Transverse colon (tissue), 4 donors: ENCODE results near the gene WASF2. TPM values are rescaled to one million over a fixed set of nuclear protein-coding genes. Genes with fewer than 3 reads are reported as not detected.
A peak's percentile ranks its signal among the peaks of the same experiment; 100 is the strongest.
"Not testable (repeated sequence)": the region's sequence is repeated elsewhere in the genome, so short reads cannot be mapped to it uniquely, and the experiment has no call there.

ENCODE experiments used
- DNase-seq: peaks from one replicate; pipeline ENCODE4 v3.0.0-alpha.2; 2019
- H3K27ac ChIP-seq, 4 donors: fragments of 200-600 bp; sonication (generic); 2 replicates each; pipeline ENCODE4 v1.5.1; 2016 to 2018; ENCODE audit warnings: inconsistent platforms in 4 of 4
- H3K27me3 ChIP-seq: fragments of 200-600 bp; sonication (generic); 2 replicates; pipeline ENCODE4 v1.5.1; 2017; ENCODE audit warnings: inconsistent platforms
- H3K36me3 ChIP-seq, 4 donors: fragments of 200-600 bp; sonication (generic); 2 replicates each; pipeline ENCODE4 v1.5.1; 2017 to 2019; ENCODE audit warnings: inconsistent platforms in 4 of 4
- H3K4me1 ChIP-seq, 4 donors: fragments of 200-600 bp; sonication (generic); 2 replicates each; pipeline ENCODE4 v1.5.1; 2017 to 2020; ENCODE audit warnings: inconsistent platforms in 4 of 4
- H3K4me3 ChIP-seq, 4 donors: fragments of 200-600 bp; sonication (generic); 1 replicate in 1 of 4; 2 replicates in 3 of 4; pipeline versions ENCODE4 v1.5.1 to v1.6.1; 2017 to 2019; ENCODE audit warnings: inconsistent platforms in 4 of 4
- H3K9me3 ChIP-seq, 2 donors: fragments of 200-600 bp; sonication (generic); 2 replicates each; pipeline ENCODE4 v1.5.1; 2017 to 2019; ENCODE audit warnings: inconsistent platforms in 2 of 2
- EP300 ChIP-seq: sonication (generic); formaldehyde crosslinking; IDR thresholded peaks from one replicate; pipeline ENCODE4 v1.6.1; 2017; ENCODE audit warnings: antibody characterized with exemption, low read depth
- POLR2A ChIP-seq: fragments of 450-650 bp; IDR thresholded peaks from one replicate; pipeline ENCODE4 v1.6.1; 2016; ENCODE audit warnings: antibody characterized with exemption, mild to moderate bottlenecking, moderate library complexity
- POLR2AphosphoS5 ChIP-seq, 3 donors: sonication (generic); formaldehyde crosslinking; IDR thresholded peaks; one replicate each; pipeline ENCODE4 v1.6.1; 2016; ENCODE audit warnings: antibody characterized with exemption in 3 of 3
- WGBS, 2 donors: methylation state at CpG; one replicate each; pipeline ENCODE4 v1.1.5; 2018; ENCODE audit warnings: low coverage in 1 of 2; 5-methylcytosine and 5-hydroxymethylcytosine counted together
- in situ Hi-C, 4 donors: fragments of 200-750 bp; cut with MboI; loops; one replicate each; pipeline versions ENCODE4 v1.15.0 to v1.15.1; 2017; ENCODE audit warnings: low sequenced_read_pairs in 3 of 4, low pct_ligation_motif_present in 1 of 4, low pct_unique_long_range_greater_than_20kb in 1 of 4
- intact Hi-C: fragments of 100-400 bp; cut with DNase I; formaldehyde crosslinking; loops from one replicate; pipeline ENCODE4 v1.15.1; 2023; ENCODE audit warnings: low total_unique reads
- total RNA-seq, 4 donors: library from RNA; depleted of rRNA; stranded (reverse); fragments of >200 nt; gene quantifications; one replicate each; pipeline ENCODE4 v1.1.0, GENCODE V29; 2016
- TF ChIP-seq, protein P1 (sequence below), 5 experiments: fragments of 200-600 bp in 3 of 5; fragments of 450-650 bp in 2 of 5; sonication (generic) in 3 of 5; IDR thresholded peaks; 1 replicate in 2 of 5; 2 replicates in 3 of 5; pipeline ENCODE4 v1.5.1; 2016 to 2017; ENCODE audit warnings: antibody characterized with exemption in 5 of 5, inconsistent platforms in 3 of 5, mild to moderate bottlenecking in 2 of 5, moderate library complexity in 1 of 5

The WASF2 gene
- total RNA-seq, 4 donors from 2014 or later, result 34.6 to 114 (median 60.9) TPM

DNA sequence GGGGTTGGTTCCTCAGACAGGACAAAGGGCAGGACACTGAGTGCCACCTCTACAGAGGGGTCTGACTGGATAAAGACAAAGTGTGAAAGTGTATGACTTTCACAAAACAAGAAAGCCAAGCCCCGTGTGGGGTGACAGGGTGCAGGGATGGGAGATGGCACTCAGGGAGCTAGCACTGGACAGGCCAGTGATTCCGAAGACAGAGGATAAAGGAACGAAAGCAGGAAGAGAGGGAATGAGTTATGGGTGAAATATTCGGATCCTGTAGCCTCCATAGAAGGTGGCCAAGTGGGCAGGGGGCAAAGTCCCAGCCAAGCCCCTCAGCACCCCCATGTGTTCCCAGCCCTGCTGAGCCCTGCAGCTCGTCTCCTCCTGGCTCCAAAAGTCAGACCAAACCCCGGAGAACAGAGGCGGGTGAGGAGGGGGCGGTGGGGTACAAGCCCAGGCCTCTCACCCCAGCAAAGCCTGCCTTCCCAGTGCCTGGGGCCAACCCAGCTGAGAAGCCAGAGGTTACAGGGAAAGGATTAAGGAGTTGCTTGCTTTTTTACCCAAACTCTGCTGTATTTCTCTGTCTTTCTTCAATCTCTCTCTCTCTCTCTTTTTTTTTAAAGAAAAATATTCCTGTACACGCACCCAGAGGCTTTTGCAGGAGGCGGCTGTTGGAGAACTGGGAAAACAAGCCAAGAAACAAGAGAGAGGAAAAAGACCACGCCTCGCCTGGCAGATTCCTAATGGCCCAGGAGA is 14.0 kb upstream of the WASF2 start:
- in situ Hi-C loops, result no loop called here

DNA sequence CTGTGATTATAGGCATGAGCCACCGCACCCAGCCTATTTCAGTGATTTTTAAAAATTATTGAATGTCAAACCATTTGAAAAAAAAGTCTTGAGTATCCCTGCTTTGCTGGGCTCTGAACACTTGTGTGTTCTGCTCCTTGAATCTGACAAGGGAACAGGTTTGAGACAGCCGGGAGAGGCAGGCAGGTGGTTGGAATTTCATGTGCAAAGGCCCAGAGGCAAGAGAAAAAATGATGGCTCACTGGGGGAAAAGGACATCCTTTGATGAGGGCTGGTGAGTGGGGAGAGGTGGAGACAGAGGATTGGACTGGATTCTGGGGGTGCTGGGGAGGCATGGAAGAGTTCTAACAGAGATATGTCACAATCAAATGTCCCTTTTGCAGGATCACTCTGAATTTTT is 13.1 kb upstream of the WASF2 start:
- intact Hi-C loops, result no loop called here
- H3K4me3 ChIP-seq, result no peak overlapping the region
- TF ChIP-seq, protein P1, sequence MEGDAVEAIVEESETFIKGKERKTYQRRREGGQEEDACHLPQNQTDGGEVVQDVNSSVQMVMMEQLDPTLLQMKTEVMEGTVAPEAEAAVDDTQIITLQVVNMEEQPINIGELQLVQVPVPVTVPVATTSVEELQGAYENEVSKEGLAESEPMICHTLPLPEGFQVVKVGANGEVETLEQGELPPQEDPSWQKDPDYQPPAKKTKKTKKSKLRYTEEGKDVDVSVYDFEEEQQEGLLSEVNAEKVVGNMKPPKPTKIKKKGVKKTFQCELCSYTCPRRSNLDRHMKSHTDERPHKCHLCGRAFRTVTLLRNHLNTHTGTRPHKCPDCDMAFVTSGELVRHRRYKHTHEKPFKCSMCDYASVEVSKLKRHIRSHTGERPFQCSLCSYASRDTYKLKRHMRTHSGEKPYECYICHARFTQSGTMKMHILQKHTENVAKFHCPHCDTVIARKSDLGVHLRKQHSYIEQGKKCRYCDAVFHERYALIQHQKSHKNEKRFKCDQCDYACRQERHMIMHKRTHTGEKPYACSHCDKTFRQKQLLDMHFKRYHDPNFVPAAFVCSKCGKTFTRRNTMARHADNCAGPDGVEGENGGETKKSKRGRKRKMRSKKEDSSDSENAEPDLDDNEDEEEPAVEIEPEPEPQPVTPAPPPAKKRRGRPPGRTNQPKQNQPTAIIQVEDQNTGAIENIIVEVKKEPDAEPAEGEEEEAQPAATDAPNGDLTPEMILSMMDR (IDR thresholded peaks at IDR 0.05), result no peak
- no peak for TF ChIP-seq POLR2AphosphoS5 (IDR thresholded peaks at IDR 0.05)
- TF ChIP-seq EP300, result no peak
- TF ChIP-seq POLR2A, result no peak
- in situ Hi-C loops, result no loop called here
- H3K36me3 ChIP-seq, result no peaks in the 10 kb centered on the region
- H3K27me3 ChIP-seq, result no peaks in the 10 kb centered on the region
- H3K9me3 ChIP-seq, result no peaks in the 10 kb centered on the region
- no peak for DNase-seq
- H3K4me1 ChIP-seq, result peaks cover 10 to 23% (median 19%) of the 10 kb centered on the region in 4 donors
- H3K27ac ChIP-seq, result peak overlapping the region in 3 of 4 donors; percentile 78 to 94 (median 81)
- 88% methylated on average over 2 of the region's 2 CpGs; no CpG with 5 or more reads in 1 of the 2 donors for WGBS, 2 donors

More for the DNA sequence above, 14.0 kb upstream of the WASF2 start:
- Histone ChIP-seq H3K9me3 (no peaks in the 10 kb centered on the region), H3K4me3 (no peak overlapping the region), H3K36me3 (no peaks in the 10 kb centered on the region), H3K4me1 (peaks cover 10 to 25% (median 21%) of the 10 kb centered on the region in 4 donors), H3K27me3 (no peaks in the 10 kb centered on the region), H3K27ac (peak overlapping the region; percentile 78 to 94 (median 86))
- DNase-seq, result no peak
- intact Hi-C loops, result no loop called here
- 32 to 67% methylated on average over 5 to 12 of the region's 12 CpGs for WGBS, 2 donors
- TF ChIP-seq POLR2AphosphoS5 (IDR thresholded peaks at IDR 0.05) (no peak), EP300 (no peak), POLR2A (no peak)
- TF ChIP-seq, protein P1 (IDR thresholded peaks at IDR 0.05), result no peak

GRCh38 chr1:27501159-27501558 is 11.2 kb upstream of the WASF2 start:
- H3K9me3 ChIP-seq, intact Hi-C loops, in situ Hi-C loops, DNase-seq, H3K27me3 ChIP-seq, H3K4me3 ChIP-seq, H3K36me3 ChIP-seq, H3K27ac ChIP-seq: not testable (repeated sequence)
- 92 to 100% methylated on average over 1 to 2 of the region's 2 CpGs for WGBS, 2 donors
- peaks cover 10 to 26% (median 21%) of the 10 kb centered on the region in 4 donors for H3K4me1 ChIP-seq

GRCh38 chr1:27499142-27499541 is 9.2 kb upstream of the WASF2 start:
- intact Hi-C loops, result no loop called here
- Histone ChIP-seq H3K36me3 (no peaks in the 10 kb centered on the region), H3K27ac (no peak overlapping the region), H3K9me3 (no peaks in the 10 kb centered on the region), H3K4me3 (no peak overlapping the region), H3K4me1 (peaks cover 3 to 13% (median 9%) of the 10 kb centered on the region in 4 donors), H3K27me3 (no peaks in the 10 kb centered on the region)
- 93 to 100% methylated on average over 1 to 2 of the region's 2 CpGs for WGBS, 2 donors
- no peak for DNase-seq
- in situ Hi-C loops, result no loop called here
- no peak for TF ChIP-seq EP300
- no peak for TF ChIP-seq POLR2AphosphoS5 (IDR thresholded peaks at IDR 0.05)
- no peak for TF ChIP-seq POLR2A
- TF ChIP-seq, protein P1 (IDR thresholded peaks at IDR 0.05), result no peak
